SU-DHL-6 (cell line): ENCODE measurements around the gene REEP3.

Source experiments
- H2AFZ ChIP-seq: fragments of 200-600 bp; sonication (generic); 2 replicates; pipeline ENCODE4 v1.6.1; 2014; ENCODE audit warnings: low read depth, mild to moderate bottlenecking, moderate library complexity, mixed read lengths, antibody characterized with exemption, low read length; ENCODE audit not compliant: severe bottlenecking
- H3F3A ChIP-seq: fragments of 200-600 bp; shearing (Covaris generic); 2 replicates; pipeline ENCODE4 v1.6.0; 2016; ENCODE audit warnings: antibody characterized with exemption, mild to moderate bottlenecking; ENCODE audit not compliant: insufficient read depth
- H3K27ac ChIP-seq: fragments of 200-600 bp; sonication (generic); 2 replicates; pipeline ENCODE4 v1.5.1; 2016; ENCODE audit warnings: low read depth, mild to moderate bottlenecking, low read length, moderate library complexity, mixed read lengths
- H3K27me3 ChIP-seq: fragments of 200-600 bp; sonication (generic), shearing (Covaris generic); 2 replicates; pipeline ENCODE4 v1.6.0; 2014; ENCODE audit warnings: mild to moderate bottlenecking, low read length
- H3K36me3 ChIP-seq: fragments of 200-600 bp; sonication (generic); 2 replicates; pipeline ENCODE4 v1.6.1; 2014; ENCODE audit warnings: mild to moderate bottlenecking, low read length, mixed read lengths
- H3K4me2 ChIP-seq: fragments of 300-600, 200-600 bp; shearing (Covaris generic), sonication (generic); 2 replicates; pipeline ENCODE4 v1.6.0; 2014; ENCODE audit warnings: low read length, low read depth, mild to moderate bottlenecking; ENCODE audit not compliant: poor library complexity, severe bottlenecking
- H3K4me3 ChIP-seq: fragments of 200-600 bp; sonication (generic); 2 replicates; pipeline ENCODE4 v1.5.1; 2014; ENCODE audit warnings: antibody characterized with exemption, low read length, mild to moderate bottlenecking, mixed read lengths; ENCODE audit not compliant: insufficient read depth, poor library complexity, severe bottlenecking
- H3K79me2 ChIP-seq: fragments of 200-600 bp; sonication (generic); 2 replicates; pipeline ENCODE4 v1.6.1; 2014; ENCODE audit warnings: mild to moderate bottlenecking, low read length, moderate library complexity; ENCODE audit not compliant: insufficient read depth
- H3K9ac ChIP-seq: fragments of 200-600 bp; sonication (generic); 2 replicates; pipeline ENCODE4 v1.7.0; 2014; ENCODE audit warnings: mild to moderate bottlenecking, low read length
- H3K9me2 ChIP-seq: fragments of 200-600 bp; sonication (generic); replicated peaks from 2 replicates; pipeline ENCODE4 v1.6.1; 2014; ENCODE audit warnings: low read length; ENCODE audit not compliant: insufficient read depth
- H3K9me3 ChIP-seq: fragments of 200-600 bp; sonication (generic); 2 replicates; pipeline ENCODE4 v1.6.1; 2014; ENCODE audit warnings: low read length, mixed read lengths; ENCODE audit not compliant: insufficient read depth
- H4K20me1 ChIP-seq: fragments of 200-600 bp; sonication (generic); 2 replicates; pipeline ENCODE4 v1.6.1; 2014; ENCODE audit warnings: low read depth, mild to moderate bottlenecking, antibody characterized with exemption, low read length, moderate library complexity, mixed read lengths
- CTCF ChIP-seq: fragments of 200-600 bp; sonication (generic); IDR thresholded peaks from one replicate; pipeline ENCODE4 v1.5.1; 2017; ENCODE audit warnings: antibody characterized with exemption, mild to moderate bottlenecking, low read length, moderate library complexity; ENCODE audit not compliant: insufficient read depth, poor library complexity, severe bottlenecking
- EZH2phosphoT487 ChIP-seq: fragments of 200-600 bp; sonication (generic), shearing (Covaris generic); conservative IDR thresholded peaks from 2 replicates; pipeline ENCODE4 v1.6.1; 2018; ENCODE audit warnings: mild to moderate bottlenecking, antibody characterized with exemption, low read length, moderate library complexity, mixed read lengths

The REEP3 gene

GRCh38 chr10:63573068-63573697 is 52.0 kb downstream of the REEP3 start:
- H3K9ac ChIP-seq: no peak overlapping the region
- H3K9me2 ChIP-seq: no peaks in the 10 kb centered on the region
- H2AFZ ChIP-seq: no peak overlapping the region
- H3F3A ChIP-seq: no peaks in the 10 kb centered on the region
- H3K9me3 ChIP-seq: no peaks in the 10 kb centered on the region
- no peak overlapping the region for H3K4me2 ChIP-seq
- no peaks in the 10 kb centered on the region for H4K20me1 ChIP-seq
- H3K4me3 ChIP-seq: no peak overlapping the region
- no peaks in the 10 kb centered on the region for H3K79me2 ChIP-seq
- no peaks in the 10 kb centered on the region for H3K36me3 ChIP-seq
- TF ChIP-seq CTCF (no peak), EZH2phosphoT487 (no peak)
- H3K27ac ChIP-seq: no peak overlapping the region
- H3K27me3 ChIP-seq: no peaks in the 10 kb centered on the region

- H3K79me2 ChIP-seq: no peaks in the 10 kb centered on the region
- H3K4me2 ChIP-seq: no peak overlapping the region
- H3K9me2 ChIP-seq: no peaks in the 10 kb centered on the region
- H3K36me3 ChIP-seq: no peaks in the 10 kb centered on the region
- no peak overlapping the region for H3K27ac ChIP-seq
- TF ChIP-seq EZH2phosphoT487 (no peak), CTCF (no peak)
- no peak overlapping the region for H3K9ac ChIP-seq
- H4K20me1 ChIP-seq: no peaks in the 10 kb centered on the region
- H2AFZ ChIP-seq: no peak overlapping the region
- H3F3A ChIP-seq: no peaks in the 10 kb centered on the region
- H3K4me3 ChIP-seq: no peak overlapping the region
- H3K27me3 ChIP-seq: no peaks in the 10 kb centered on the region
- no peaks in the 10 kb centered on the region for H3K9me3 ChIP-seq
Observed at GRCh38 chr10:63574011-63574410, 52.8 kb downstream of the REEP3 start.

GRCh38 chr10:63576501-63576900 is 55.3 kb downstream of the REEP3 start:
- no peak overlapping the region for H3K9ac ChIP-seq
- no peaks in the 10 kb centered on the region for H3K9me2 ChIP-seq
- H3K27ac ChIP-seq: no peak overlapping the region
- H3K9me3 ChIP-seq: no peaks in the 10 kb centered on the region
- H4K20me1 ChIP-seq: no peaks in the 10 kb centered on the region
- no peak overlapping the region for H3K4me3 ChIP-seq
- no peak overlapping the region for H2AFZ ChIP-seq
- no peaks in the 10 kb centered on the region for H3K27me3 ChIP-seq
- no peaks in the 10 kb centered on the region for H3K79me2 ChIP-seq
- TF ChIP-seq EZH2phosphoT487: no peak
- no peak overlapping the region for H3K4me2 ChIP-seq
- no peaks in the 10 kb centered on the region for H3K36me3 ChIP-seq
- no peaks in the 10 kb centered on the region for H3F3A ChIP-seq

GRCh38 chr10:63578501-63578900 is 57.3 kb downstream of the REEP3 start:
- H3K27me3 ChIP-seq: no peaks in the 10 kb centered on the region
- no peaks in the 10 kb centered on the region for H4K20me1 ChIP-seq
- H3K36me3 ChIP-seq: no peaks in the 10 kb centered on the region
- no peak overlapping the region for H3K27ac ChIP-seq
- no peaks in the 10 kb centered on the region for H3K9me2 ChIP-seq
- TF ChIP-seq EZH2phosphoT487 (no peak), CTCF (no peak)
- no peaks in the 10 kb centered on the region for H3F3A ChIP-seq
- no peaks in the 10 kb centered on the region for H3K79me2 ChIP-seq
- no peak overlapping the region for H2AFZ ChIP-seq
- no peaks in the 10 kb centered on the region for H3K9me3 ChIP-seq
- no peak overlapping the region for H3K4me2 ChIP-seq
- H3K4me3 ChIP-seq: no peak overlapping the region
- H3K9ac ChIP-seq: no peak overlapping the region
